ENCODE measurements around the gene CCL2.
A peak's percentile ranks its signal among the peaks of the same experiment; 100 is the strongest.

The CCL2 gene

DNA sequence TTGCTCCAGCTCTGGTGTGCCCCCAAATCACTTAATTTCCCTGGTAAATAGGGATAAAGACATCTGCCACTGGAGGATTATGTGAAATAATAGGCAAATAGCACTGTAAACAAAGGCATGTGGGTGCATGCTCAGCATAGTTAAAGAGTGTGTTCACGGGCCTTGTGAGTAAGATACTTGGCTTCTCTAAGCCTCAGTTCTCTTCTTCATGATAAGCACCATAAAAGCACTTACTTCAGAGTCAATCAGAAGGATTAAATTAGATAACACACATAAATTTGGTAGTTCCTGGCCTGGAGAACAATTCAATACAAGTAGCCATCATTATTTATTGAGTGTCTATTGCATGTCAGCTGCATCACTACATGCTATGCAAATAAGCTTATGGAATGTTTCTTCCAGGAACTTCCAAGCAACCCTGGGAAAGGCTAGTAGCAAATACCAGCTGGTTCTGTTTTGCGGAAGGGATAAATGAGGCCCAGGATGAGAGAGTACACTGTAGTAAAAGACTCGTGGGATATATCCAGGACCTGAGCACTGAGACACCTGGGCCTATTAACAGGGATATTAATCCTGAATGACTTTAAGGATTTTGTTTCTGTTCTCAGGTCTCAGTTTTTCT, 45.0 kb downstream of the CCL2 start:
- TF ChIP-seq, protein P1, sequence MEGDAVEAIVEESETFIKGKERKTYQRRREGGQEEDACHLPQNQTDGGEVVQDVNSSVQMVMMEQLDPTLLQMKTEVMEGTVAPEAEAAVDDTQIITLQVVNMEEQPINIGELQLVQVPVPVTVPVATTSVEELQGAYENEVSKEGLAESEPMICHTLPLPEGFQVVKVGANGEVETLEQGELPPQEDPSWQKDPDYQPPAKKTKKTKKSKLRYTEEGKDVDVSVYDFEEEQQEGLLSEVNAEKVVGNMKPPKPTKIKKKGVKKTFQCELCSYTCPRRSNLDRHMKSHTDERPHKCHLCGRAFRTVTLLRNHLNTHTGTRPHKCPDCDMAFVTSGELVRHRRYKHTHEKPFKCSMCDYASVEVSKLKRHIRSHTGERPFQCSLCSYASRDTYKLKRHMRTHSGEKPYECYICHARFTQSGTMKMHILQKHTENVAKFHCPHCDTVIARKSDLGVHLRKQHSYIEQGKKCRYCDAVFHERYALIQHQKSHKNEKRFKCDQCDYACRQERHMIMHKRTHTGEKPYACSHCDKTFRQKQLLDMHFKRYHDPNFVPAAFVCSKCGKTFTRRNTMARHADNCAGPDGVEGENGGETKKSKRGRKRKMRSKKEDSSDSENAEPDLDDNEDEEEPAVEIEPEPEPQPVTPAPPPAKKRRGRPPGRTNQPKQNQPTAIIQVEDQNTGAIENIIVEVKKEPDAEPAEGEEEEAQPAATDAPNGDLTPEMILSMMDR (IDR thresholded peaks at IDR 0.05; ENCODE audit: insufficient read depth, low read depth, low read length, missing control alignments): no peak
- DNase-seq (ENCODE audit: low read depth): peak; percentile 73
- H3K4me3 ChIP-seq (ENCODE audit: low read length): no peak overlapping the region

GRCh38 chr17:34300652-34301370, 45.7 kb downstream of the CCL2 start:
- no peak overlapping the region for H3K4me3 ChIP-seq (ENCODE audit: low read length)
- TF ChIP-seq, protein P1 (IDR thresholded peaks at IDR 0.05; ENCODE audit: insufficient read depth, low read depth, low read length, missing control alignments): no peak
- DNase-seq (ENCODE audit: low read depth): peak; percentile 41

GRCh38 chr17:34301986-34302385, 46.9 kb downstream of the CCL2 start:
- TF ChIP-seq, protein P1 (IDR thresholded peaks at IDR 0.05; ENCODE audit: insufficient read depth, low read depth, low read length, missing control alignments): no peak
- no peak for DNase-seq (ENCODE audit: low read depth)
- no peak overlapping the region for H3K4me3 ChIP-seq (ENCODE audit: low read length)

- TF ChIP-seq, protein P1 (IDR thresholded peaks at IDR 0.05; ENCODE audit: insufficient read depth, low read depth, low read length, missing control alignments): no peak
- no peak overlapping the region for H3K4me3 ChIP-seq (ENCODE audit: low read length)
- no peak for DNase-seq (ENCODE audit: low read depth)
These were observed 47.6 kb downstream of the CCL2 start for GRCh38 chr17:34302636-34303035.

- TF ChIP-seq, protein P1 (IDR thresholded peaks at IDR 0.05; ENCODE audit: insufficient read depth, low read depth, low read length, missing control alignments): no peak
- no peak overlapping the region for H3K4me3 ChIP-seq (ENCODE audit: low read length)
- DNase-seq (ENCODE audit: low read depth): no peak
These were observed 48.5 kb downstream of the CCL2 start for GRCh38 chr17:34303606-34304005.

- H3K4me3 ChIP-seq (ENCODE audit: low read length): no peak overlapping the region
- TF ChIP-seq, protein P1 (IDR thresholded peaks at IDR 0.05; ENCODE audit: insufficient read depth, low read depth, low read length, missing control alignments): no peak
- DNase-seq (ENCODE audit: low read depth): no peak
These were observed 50.0 kb downstream of the CCL2 start for GRCh38 chr17:34305061-34305460.

Data from epithelial cell of esophagus (primary cell).